Retinal pigment epithelial cell (primary cell): ENCODE results near the gene C10orf71.

ENCODE experiments used
- DNase-seq: peaks from one replicate; pipeline ENCODE4 v3.0.0-alpha.2; 2010; ENCODE audit warnings: low read depth
- H3K4me3 ChIP-seq: 2 replicates; pipeline ENCODE4 v1.5.1; 2011; ENCODE audit warnings: mild to moderate bottlenecking, low read length, control low read depth, moderate library complexity
- CTCF ChIP-seq: conservative IDR thresholded peaks from 2 replicates; pipeline ENCODE4 v1.5.1; 2011; ENCODE audit warnings: low read depth, low read length, control low read depth, inconsistent platforms

The C10orf71 gene

GRCh38 chr10:49359349-49360270, 60.6 kb downstream of the C10orf71 start:
- no peak for DNase-seq
- H3K4me3 ChIP-seq = no peak overlapping the region
- no peak for TF ChIP-seq CTCF

- no peak for TF ChIP-seq CTCF
- no peak for DNase-seq
- H3K4me3 ChIP-seq = no peak overlapping the region
Measured at GRCh38 chr10:49360271-49361177, 61.6 kb downstream of the C10orf71 start.

DNA sequence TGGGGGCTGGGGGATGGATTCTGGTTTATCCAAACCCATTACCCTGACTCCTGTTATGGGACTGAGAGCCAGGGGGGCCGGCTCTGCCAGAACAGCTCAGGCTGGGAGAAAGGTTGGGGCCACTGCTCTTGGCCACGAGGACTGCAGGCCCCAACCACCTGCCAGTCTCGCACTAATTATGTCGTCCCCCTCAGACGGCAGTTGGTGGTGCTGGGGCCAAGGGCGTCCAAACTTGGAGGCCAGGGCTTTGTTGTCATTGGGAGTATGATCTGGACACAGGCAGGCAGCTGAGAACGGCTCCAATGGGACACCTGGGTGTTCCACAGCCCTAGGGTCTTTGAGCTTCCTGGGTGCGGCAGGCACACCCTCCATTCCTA, 62.2 kb downstream of the C10orf71 start:
- no peak for DNase-seq
- H3K4me3 ChIP-seq = no peak overlapping the region
- no peak for TF ChIP-seq CTCF

DNA sequence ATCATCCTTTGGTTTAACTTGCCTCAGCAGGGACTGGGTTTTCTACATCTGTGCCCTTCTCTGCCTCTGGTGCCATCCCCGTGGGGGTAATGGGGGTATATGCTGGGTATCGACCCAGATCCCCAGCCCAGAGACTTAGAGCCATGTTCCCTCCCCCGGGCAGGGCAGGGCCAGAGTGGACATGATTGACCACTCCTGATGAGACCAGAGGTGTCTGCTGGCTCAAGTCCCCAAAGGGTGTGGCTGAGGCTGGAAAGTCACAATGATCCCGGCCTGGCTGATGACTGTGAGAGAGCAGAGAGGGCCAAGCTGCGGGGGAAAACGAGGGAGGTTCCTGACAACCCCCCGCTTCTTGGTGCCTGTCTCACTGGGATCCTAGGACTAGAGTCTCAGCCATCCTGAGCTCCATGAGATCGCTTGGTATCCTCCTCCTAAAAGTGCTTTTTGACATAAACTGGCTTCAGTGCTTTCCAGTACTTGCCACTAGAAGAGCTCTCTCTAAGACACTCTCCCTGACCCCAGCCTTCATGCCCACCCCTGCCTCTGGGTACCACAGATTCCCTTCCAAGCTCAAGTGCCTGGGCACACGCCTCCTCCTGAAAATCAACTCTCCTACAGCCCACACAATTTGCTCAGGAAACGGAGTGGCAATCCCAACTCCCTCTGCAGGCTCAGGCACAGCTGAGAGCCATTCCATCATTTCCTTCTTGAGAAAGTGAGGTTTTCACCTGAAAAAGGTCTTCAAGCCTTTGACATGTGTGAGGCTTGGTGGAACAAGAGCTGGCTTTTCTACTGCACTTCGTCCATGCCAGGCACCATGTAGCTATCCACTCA, 63.0 kb downstream of the C10orf71 start:
- no peak overlapping the region for H3K4me3 ChIP-seq
- DNase-seq = no peak
- no peak for TF ChIP-seq CTCF

DNA sequence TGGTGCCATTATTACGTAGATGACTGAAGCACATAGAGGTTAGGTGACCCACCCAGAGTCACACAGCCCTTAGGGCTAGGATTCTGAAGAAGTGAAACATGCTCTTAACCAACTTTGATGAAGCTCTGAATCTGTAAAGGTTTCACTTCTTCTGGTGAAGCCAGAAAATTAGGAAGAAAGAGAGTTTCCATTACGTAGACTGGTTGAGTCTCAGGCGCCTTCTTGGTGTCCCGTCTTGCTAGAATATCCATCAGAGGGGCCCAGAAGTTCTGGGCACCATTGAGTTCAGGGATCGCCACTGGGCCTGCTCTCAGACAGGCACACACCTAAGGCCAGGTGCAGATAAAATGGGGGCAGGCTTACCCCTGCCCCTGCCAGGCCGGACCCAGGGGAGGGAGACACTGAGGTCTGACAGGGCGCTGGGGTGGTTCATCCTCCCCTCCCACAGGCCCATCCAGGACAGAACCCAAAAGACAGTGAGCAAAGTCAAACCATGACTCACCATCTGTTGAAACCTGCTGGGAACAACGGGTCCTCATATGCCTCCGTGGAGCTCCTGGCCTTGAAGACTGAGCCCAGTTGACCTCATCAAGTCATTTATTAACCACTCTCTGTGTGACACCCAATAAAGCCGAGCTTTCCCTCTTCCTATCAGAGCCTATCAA, 63.8 kb downstream of the C10orf71 start:
- DNase-seq = no peak
- TF ChIP-seq CTCF = no peak
- no peak overlapping the region for H3K4me3 ChIP-seq

DNA sequence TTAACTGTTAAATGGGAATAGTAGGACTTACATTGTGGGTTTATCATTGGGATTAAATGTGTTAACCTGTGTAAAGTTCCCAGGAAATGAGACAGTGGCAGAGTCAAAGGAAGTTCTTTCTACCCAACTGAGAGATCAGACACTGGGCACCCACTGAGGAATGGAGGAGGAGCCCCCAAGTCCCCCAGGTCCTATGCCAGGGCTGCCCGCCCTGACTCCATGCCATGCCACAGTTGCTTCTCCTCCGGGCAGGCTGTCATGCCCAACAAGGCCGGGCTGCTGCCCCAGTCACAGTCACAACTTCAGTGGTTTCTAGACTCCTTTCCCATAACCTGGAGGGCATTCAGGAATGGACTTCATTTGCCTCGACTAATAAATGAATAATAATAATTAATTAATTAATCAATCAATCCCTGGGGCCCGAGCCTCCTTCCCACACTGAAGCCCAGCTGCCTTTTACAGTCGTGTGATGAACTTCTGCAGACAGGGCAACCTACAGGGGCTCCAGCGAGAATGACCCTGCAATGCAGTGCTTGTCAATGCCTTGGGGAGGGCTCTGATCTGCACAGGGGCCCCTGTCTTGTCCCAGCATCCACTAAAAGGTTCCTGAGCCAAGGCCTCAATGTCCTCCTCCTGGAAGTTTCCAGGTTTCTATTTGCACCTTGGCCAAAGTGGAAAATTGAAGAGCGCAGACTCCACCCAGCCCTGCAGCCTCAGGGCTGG, 64.5 kb downstream of the C10orf71 start:
- H3K4me3 ChIP-seq = no peak overlapping the region
- DNase-seq = no peak
- no peak for TF ChIP-seq CTCF
